Peyer's patch (tissue), 4 donors: ENCODE measurements around the gene GNAS.

ENCODE experiments used
- POLR2A ChIP-seq, 2 donors: fragments of 450-650 bp; IDR thresholded peaks; one replicate each; pipeline ENCODE4 v1.5.1; 2017; ENCODE audit warnings: antibody characterized with exemption in 2 of 2, mild to moderate bottlenecking in 2 of 2, moderate library complexity in 2 of 2
- TF ChIP-seq, protein P1 (sequence below), 6 experiments: fragments of 450-650 bp in 4 of 6; fragments of 200-600 bp in 2 of 6; sonication (generic) in 1 of 6; IDR thresholded peaks; one replicate each; pipeline ENCODE4 v1.5.1; 2017 to 2019; ENCODE audit warnings: antibody characterized with exemption in 6 of 6, mild to moderate bottlenecking in 3 of 6, moderate library complexity in 1 of 6

DNA sequence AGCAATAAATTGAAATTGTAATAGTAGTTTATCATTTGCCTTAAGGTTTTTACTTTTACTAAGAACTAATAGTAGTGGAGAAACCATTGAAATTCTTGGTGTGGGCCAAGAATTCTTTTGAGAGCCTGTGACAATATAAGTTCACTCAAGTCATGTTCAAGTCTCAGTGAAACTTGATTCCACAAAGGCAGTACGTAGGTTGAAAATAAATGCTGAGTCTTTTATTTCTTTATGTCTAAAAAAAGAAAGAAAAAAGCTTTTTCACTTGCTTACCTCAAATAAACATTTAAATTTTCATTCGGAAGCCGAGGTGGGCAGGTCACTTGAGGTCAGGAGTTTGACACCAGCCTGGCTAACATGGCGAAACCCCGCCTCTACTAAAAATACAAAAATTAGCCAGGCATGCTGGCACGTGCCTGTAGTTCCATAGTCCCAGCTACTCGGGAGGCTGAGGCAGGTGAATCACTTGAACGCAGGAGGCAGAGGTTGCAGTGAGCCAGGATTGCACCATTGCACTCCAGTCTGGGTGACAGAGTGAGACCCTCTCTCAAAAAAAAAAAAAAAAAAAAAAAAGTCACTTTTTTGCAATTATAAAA, 70.7 kb downstream of the GNAS start:
- TF ChIP-seq, protein P1, sequence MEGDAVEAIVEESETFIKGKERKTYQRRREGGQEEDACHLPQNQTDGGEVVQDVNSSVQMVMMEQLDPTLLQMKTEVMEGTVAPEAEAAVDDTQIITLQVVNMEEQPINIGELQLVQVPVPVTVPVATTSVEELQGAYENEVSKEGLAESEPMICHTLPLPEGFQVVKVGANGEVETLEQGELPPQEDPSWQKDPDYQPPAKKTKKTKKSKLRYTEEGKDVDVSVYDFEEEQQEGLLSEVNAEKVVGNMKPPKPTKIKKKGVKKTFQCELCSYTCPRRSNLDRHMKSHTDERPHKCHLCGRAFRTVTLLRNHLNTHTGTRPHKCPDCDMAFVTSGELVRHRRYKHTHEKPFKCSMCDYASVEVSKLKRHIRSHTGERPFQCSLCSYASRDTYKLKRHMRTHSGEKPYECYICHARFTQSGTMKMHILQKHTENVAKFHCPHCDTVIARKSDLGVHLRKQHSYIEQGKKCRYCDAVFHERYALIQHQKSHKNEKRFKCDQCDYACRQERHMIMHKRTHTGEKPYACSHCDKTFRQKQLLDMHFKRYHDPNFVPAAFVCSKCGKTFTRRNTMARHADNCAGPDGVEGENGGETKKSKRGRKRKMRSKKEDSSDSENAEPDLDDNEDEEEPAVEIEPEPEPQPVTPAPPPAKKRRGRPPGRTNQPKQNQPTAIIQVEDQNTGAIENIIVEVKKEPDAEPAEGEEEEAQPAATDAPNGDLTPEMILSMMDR (IDR thresholded peaks at IDR 0.05) = no peak
- TF ChIP-seq POLR2A (IDR thresholded peaks at IDR 0.05) = no peak
